22Rv1 (cell line): Measurements from ENCODE around the gene CRAT.
A peak's percentile ranks its signal among the peaks of the same experiment; 100 is the strongest.
"Not testable (repeated sequence)": the region's sequence is repeated elsewhere in the genome, so short reads cannot be mapped to it uniquely, and the experiment has no call there.

Experiments
- H3K27ac ChIP-seq: fragments of 450-650 bp; 2 replicates; pipeline ENCODE4 v1.5.1; 2017
- ZFX ChIP-seq: fragments of 450-650 bp; IDR thresholded peaks from 2 replicates; pipeline ENCODE4 v1.6.1; 2017; ENCODE audit warnings: antibody characterized with exemption, borderline replicate concordance
- TF ChIP-seq, protein P1 (sequence below): fragments of 450-650 bp; IDR thresholded peaks from 2 replicates; pipeline ENCODE4 v1.5.1; 2017; ENCODE audit warnings: mild to moderate bottlenecking

The CRAT gene

DNA sequence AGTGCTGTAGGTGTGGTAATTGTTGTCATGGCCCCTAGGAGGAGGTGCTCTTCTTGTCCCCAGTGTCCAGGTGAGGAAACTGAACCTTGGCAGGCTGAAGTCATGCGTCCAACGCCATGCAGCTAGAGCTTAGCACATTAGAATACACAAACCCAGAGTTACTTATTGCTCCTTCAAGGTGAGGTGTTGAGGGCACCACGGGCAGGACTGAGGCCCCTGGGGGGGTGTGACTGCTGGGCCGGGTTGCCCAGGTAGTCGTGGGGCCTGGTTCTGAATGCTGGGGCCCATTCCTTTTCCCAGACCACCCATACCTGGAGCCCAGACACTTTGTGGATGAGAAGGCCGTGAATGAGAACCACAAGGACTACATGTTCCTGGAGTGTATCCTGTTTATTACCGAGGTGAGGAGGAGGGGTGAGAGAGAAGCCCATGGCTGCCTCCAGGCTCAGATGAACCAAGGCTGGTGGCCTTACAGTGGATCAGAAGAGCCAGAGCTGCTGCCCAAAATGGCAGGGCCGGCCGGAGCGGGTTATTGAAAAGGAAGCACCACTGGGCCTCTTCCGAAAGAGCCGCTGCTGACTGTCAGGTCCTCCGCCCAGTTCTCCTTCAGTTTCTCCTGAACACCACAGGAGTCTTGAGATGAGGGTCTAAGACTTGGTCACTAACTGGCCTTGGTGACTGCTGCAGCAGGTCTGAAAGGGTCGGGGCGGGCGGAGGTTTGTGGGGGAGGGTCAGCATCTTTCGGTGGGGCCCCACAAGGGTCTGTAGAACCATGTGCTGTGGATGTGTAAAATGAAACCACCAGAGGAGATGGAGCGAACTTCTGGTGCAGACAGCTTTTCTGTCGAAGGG, 26.9 kb upstream of the CRAT start:
- no peak for TF ChIP-seq ZFX
- TF ChIP-seq, protein P1, sequence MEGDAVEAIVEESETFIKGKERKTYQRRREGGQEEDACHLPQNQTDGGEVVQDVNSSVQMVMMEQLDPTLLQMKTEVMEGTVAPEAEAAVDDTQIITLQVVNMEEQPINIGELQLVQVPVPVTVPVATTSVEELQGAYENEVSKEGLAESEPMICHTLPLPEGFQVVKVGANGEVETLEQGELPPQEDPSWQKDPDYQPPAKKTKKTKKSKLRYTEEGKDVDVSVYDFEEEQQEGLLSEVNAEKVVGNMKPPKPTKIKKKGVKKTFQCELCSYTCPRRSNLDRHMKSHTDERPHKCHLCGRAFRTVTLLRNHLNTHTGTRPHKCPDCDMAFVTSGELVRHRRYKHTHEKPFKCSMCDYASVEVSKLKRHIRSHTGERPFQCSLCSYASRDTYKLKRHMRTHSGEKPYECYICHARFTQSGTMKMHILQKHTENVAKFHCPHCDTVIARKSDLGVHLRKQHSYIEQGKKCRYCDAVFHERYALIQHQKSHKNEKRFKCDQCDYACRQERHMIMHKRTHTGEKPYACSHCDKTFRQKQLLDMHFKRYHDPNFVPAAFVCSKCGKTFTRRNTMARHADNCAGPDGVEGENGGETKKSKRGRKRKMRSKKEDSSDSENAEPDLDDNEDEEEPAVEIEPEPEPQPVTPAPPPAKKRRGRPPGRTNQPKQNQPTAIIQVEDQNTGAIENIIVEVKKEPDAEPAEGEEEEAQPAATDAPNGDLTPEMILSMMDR: no peak
- peak overlapping the region; percentile 99 for H3K27ac ChIP-seq

- H3K27ac ChIP-seq: no peak overlapping the region; the same call in 1 of the 2 replicates
- TF ChIP-seq ZFX: no peak
- TF ChIP-seq, protein P1: no peak
Observed at GRCh38 chr9:129136446-129137035, 25.9 kb upstream of the CRAT start.

- TF ChIP-seq ZFX: no peak
- TF ChIP-seq, protein P1: no peak
- H3K27ac ChIP-seq: no peak overlapping the region
Observed at GRCh38 chr9:129135476-129135875, 24.9 kb upstream of the CRAT start.

GRCh38 chr9:129133082-129133481, 22.5 kb upstream of the CRAT start:
- no peak overlapping the region for H3K27ac ChIP-seq
- TF ChIP-seq ZFX: no peak
- TF ChIP-seq, protein P1: no peak

- TF ChIP-seq, protein P1: peak; percentile 96
- no peak for TF ChIP-seq ZFX
Observed at GRCh38 chr9:129131300-129132145, 20.9 kb upstream of the CRAT start.

GRCh38 chr9:129130791-129131190, 20.2 kb upstream of the CRAT start:
- H3K27ac ChIP-seq: no peak overlapping the region
- TF ChIP-seq, protein P1: no peak
- TF ChIP-seq ZFX: no peak

More at GRCh38 chr9:129131300-129132145, 20.9 kb upstream of the CRAT start:
- no peak overlapping the region for H3K27ac ChIP-seq

DNA sequence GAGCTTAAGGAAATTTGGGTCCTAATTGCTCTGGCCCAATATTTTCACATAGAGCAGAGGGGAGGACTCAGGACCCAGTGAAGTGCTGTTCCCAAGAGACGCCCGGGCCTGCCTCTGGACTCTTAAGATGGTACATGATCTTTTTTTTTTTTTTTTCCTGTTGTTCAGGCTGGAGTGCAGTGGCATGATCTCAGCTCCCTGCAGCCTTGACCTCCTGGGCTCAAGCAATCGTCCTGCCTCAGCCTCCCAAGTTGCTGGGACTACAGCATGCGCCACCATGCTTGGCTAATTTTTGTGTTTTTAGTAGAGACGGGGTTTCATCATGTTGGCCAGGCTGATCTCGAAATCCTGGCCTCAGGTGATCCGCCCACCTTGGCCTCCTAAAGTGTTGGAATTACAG, 19.7 kb upstream of the CRAT start:
- H3K27ac ChIP-seq: not testable (repeated sequence)
